NCI-H2227 (cell line): ENCODE data around the gene GFOD1.
"Not testable (repeated sequence)": the region's sequence is repeated elsewhere in the genome, so short reads cannot be mapped to it uniquely, and the experiment has no call there.

Source experiments
- DNase-seq: peaks from one replicate; lab custom pipeline; 2025; ENCODE audit not compliant: unreplicated experiment; lab: John Stamatoyannopoulos, UW

Gene GFOD1

DNA sequence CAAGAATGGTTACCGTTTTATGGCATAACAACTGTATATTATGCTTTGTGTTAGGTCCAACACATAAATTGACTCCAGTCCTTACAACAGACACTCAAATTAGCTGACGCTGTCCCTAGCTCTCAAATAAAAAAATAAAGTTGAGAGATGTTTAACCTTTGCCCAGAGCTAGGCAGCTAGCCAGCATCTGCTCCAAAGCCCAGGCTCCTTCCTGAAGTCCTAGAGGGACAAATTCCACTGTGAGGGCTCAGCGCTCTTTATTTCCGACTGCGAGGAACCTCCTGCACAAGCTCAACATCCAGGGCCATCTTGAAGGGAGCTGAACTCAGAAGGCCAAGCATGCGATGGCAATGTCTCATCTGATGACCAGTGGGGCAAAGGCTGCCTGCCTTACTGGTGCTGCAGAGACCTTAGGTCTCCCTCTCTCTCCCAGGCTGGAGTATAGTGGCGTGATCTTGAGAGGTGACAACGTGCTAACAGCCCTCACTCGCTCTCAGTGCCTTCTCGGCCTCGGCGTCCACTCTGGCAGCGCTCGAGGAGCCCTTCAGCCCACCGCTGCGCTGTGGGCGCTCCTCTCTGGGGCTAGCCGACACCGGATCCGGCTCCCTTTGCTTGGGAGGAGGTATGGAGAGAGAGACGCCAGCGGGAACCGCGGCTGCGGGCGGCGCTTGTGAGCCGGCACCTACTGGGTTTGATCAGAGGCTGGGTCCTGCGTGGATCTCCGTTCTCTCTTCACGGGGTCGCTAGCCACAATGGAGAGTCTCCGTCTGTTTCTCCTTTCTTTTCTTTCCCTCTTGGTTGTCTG, 24.7 kb upstream of the GFOD1 start:
- DNase-seq, result no peak

GRCh38 chr6:13511141-13511571, 23.8 kb upstream of the GFOD1 start:
- DNase-seq, result not testable (repeated sequence)

GRCh38 chr6:13510433-13510832, 23.0 kb upstream of the GFOD1 start:
- not testable (repeated sequence) for DNase-seq

GRCh38 chr6:13508711-13509705, 21.6 kb upstream of the GFOD1 start:
- DNase-seq, result no peak

GRCh38 chr6:13507306-13507860, 20.0 kb upstream of the GFOD1 start:
- no peak for DNase-seq

- no peak for DNase-seq
Observed at GRCh38 chr6:13505345-13505734, 17.9 kb upstream of the GFOD1 start.

GRCh38 chr6:13504611-13505344, 17.4 kb upstream of the GFOD1 start:
- DNase-seq, result no peak

DNA sequence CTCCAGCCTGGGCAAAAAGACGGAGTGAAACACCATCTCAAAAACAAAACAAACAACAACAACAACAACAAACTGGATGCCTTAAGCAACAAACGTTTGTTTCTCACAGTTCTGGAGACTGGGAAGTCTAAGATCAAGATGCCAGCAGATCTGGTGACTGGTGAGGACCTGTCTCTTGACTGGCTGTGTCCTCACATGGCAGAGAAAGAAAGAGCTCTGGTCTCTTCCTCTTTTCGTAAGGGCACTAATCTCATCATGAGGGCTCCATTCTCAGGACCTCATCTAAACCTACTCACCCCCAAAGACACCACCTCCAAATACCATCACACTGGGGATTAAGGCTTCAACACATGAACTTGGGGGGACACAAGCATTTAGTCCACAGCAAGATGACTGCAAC, 13.5 kb upstream of the GFOD1 start:
- no peak for DNase-seq

DNA sequence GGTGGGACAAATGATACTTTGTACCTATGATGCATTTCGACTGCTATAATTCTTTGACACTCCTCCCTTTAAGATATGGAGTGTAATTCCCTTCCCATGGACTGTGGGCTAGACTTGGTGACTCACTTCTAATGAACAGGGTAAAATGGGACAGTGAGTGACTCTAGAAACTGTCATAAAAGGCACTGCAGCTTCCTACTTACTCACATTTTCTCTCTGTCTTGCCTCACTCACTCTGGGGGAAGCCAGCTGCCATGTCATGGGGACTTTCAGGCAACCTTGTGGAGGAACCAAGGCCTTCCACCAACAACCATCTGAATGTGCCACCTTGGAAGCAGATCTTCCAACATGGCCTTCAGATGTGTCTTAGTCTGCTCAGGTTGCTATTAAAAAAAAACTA, 12.9 kb upstream of the GFOD1 start:
- DNase-seq, result no peak

DNA sequence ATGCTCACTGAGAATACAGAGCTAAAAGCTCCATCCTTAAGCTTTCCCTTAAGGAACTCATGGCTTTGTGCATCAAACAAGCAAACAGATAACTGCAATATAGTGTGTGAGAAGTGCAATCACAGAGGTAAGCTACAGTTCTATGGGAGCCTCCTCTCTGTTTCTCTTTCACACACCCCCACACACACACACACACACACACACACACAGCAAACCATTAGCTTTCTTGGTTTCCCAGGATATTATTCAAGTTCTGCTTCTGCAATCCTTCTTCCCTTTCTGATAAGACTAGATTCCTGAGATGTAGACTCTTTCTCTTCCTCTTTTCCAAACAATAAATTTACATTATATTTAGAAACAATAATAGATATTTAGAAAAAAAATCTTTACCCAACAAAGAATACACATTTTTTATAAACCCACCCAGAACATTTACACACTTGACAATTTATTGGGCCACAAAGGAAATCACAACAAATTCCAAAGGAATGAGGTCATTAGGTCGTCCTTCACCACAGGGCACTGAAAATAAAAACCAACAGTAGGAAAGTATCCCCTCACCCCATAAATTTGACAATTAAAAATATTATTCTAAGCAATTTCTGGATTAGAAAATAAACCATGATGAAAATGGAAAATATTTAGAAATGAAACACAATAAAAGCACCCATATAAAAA, 9.3 kb upstream of the GFOD1 start:
- DNase-seq, result no peak

DNA sequence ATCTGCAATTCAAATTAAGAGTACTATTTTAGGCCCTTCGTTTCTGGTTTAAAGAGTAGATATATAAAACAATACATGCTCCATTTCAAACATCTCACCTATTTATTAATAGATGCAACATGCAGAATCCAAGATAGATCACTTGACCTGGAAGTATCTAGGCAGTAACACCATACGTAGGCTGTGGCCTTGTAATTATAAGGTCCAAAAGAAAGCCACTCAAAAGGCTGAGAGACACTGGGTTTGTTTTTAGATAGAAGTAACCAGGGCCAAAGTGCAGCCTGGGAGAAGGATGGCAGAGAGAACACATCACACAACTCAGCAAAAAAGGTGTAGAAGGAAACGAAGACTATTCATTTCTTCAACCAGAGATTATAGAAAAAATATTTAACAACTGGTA, 8.4 kb upstream of the GFOD1 start:
- DNase-seq, result peak; percentile 10

DNA sequence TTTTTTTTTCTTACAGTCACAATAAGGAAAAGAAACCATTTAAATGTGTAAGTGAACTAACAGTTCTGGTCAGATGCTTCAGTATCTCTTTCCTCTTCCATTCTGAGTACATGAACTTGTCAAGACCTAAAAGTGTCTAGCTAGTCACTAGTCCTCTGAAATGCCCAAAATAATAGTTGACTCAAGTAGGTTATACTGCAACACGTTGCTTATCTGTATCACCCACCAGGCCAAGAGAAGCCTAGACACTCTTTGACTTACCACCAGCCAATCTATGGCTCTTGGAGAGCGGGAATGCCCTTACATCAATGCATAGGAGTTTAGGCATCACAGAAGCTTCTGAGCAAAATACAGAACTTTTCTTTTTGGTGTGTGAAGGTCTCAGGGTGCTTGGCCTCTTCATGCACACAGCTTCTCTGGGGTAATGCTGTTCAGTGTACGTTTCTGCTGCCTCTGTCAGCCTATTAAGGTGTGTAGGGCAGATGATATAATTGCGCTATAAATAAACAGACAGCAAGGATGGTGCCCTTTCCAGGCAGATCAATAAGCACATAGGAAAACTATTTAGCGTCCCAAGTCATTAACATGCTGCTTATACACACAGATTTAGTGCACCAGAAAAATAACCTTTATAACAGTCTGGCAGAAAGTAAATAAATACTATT, 7.8 kb upstream of the GFOD1 start:
- no peak for DNase-seq

DNA sequence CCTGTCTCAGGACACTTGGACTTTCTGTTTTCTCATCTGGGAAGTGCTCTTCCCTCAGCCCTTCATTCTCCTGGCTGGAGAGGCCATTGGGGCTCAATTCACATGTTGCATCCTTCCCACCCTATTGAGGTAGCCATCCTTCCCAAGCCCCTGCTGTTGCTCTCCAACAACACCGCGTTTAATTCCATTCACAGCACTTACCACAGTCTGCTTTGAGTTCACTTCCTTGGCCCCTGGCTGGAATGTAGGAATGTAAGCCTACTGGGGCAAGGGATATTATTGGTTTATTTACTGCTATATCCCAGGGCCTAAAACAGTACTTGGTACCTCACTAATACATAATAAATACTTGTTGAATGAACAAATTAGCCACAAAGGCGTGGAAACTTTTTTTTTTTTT, 6.7 kb upstream of the GFOD1 start:
- DNase-seq, result no peak

DNA sequence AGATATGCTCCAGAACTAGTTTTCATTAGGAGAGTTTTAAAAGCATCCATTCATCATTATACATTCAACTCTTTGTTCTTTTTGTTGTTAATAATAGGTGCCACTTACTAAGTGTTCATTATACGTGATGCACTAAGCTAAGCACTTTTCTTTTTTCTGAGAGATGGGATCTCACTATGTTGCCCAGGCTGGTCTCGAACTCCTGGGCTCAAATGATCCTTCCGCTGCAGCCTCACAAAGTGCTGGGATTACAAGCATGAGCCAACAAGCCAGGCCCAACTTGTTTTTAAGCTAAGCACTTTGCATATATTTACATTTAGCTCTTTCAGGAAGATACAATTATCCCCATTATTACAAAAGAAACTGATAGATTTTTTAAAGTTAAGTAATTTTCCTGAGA, 5.7 kb upstream of the GFOD1 start:
- no peak for DNase-seq

DNA sequence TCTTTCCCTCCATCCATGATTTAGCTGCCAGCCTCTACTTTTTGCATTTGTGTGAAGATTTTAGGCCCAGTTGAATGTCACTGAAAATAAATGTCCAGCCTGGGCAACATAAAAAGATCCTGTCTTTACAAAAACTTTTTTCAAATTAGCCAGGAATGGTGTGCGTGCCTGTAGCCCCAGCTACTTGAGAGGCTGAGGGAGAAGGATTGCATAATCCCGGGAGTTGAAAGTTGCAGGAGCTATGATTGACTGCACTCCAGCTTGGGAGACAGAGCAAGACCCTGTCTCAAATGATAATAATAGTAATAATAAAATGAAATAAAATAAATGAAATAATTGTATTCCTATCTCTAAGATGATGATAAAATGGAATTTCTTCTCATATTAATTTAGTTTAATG, 5.0 kb upstream of the GFOD1 start:
- DNase-seq, result no peak

- no peak for DNase-seq
Observed at GRCh38 chr6:13491538-13491937, 4.1 kb upstream of the GFOD1 start.

DNA sequence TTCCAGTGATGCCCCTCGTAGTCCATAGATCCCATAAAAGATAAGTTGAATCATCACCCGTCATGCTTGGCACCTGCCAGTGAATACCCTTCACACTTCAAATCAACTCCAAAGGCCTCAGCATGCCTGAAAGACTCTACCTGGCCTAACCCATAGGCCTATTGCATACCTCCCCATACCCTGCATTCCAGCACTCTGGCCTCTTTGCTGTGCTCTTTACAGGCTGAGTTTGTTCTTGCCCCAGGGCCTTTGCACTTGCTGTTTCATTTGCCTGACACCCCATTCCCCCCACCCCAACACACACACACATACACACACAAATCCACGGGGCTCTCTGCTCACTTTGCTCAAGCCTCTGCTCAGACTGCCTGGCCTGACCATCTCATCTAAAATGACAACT, 3.0 kb upstream of the GFOD1 start:
- no peak for DNase-seq

DNA sequence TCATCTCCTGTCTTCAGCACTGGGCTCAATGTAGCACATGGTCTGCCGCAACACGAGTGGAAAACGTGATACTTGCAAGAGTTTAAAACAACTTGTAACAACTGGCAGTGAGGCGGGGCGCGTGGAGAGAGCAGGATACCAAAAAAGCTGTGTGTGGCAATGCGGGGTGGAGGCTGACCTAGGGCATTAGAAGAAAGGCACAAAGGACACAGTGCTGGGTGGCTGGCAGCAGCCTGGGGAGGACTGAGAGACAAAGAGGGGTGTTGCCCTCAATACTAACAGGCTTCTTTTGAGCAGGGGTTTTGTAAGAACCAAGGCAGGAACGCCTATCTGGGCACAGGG, 1.5 kb upstream of the GFOD1 start:
- no peak for DNase-seq

- DNase-seq, result peak; percentile 63
Observed at GRCh38 chr6:13488015-13488895, 855 bp upstream of the GFOD1 start.
